ENCODE measurements around the gene PDE4D.
"Not testable (repeated sequence)": the region's sequence is repeated elsewhere in the genome, so short reads cannot be mapped to it uniquely, and the experiment has no call there.

Gene PDE4D

GRCh38 chr5:58974601-58975000, 918.9 kb downstream of the PDE4D start:
- DNase-seq, result no peak

DNA sequence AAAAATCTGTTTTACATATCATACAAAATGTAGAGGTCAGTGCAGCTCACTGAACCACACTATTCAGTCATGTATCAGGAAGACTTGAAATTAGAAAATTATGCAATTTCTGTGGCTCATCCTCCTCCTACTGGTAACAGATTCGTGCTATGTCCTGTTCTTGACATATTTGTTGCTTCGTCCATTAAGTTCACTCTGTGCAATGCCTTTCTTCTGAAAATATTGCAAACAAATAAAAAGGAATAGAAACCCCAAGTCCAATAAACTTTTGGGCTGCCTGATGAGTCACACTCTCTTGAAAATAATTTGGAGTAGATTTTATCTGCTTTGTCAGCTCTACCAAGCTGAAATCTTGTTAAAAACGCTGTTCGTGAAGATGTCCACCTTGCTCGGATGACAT, 919.4 kb downstream of the PDE4D start:
- no peak for DNase-seq

GRCh38 chr5:58972301-58972700, 921.2 kb downstream of the PDE4D start:
- DNase-seq, result no peak

- no peak for DNase-seq
Observed at GRCh38 chr5:58970766-58971165, 922.8 kb downstream of the PDE4D start.

DNA sequence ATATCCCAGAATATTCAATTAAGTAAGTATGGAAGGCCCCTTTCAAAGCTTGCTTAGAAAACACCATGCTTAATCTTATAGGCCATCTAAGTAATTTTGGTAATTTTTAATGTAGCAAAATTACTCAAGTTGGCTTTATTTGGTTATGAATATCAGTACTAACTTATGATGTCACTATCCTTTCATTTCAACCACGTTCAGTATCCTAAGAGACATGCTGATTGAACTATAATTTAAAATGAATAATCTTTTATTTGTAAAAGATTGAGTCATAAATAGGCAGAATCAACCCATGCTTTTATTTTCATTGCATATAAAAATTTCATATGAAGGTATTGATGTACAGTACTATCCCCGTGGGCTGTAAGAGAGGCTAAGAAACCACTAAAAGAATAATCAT, 923.7 kb downstream of the PDE4D start:
- no peak for DNase-seq

DNA sequence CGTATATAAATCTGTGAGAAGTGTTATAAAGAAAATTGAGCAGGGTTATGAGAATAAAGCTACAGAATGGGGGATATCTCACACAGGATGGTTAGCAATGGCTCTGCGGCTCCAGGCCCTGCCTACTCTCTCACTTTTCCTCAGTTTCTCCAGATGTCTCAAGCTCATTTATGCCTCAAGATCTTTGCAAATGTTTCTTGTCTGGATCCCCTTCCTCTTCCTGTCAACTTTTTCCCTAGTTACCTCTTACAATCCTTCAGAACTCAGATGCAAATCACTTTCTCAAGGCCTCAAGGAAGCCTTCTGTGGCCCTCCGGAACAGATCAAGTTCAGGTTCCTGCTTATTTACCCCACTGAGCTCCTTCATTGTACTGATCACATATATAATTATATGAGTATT, 924.3 kb downstream of the PDE4D start:
- no peak for DNase-seq

DNA sequence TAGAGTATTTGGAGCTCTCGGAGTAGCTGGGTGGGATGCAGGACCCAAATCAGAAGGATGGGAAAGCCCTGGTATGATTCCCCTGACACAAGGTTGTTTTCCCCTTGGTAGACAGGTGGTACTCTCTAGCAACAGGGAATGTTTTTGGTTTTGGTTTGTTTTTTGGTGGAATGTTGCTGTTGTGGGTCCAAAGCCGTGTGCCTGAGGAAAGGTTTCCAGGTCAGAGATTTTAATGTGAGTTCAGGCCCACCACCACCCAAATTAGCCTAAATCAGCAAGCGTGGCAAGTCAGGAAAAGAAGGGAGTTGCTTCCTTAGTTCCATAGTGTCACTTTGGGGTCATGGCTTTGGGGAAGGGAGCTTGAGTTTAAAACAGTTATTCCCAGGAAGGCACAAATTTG, 925.2 kb downstream of the PDE4D start:
- no peak for DNase-seq

DNA sequence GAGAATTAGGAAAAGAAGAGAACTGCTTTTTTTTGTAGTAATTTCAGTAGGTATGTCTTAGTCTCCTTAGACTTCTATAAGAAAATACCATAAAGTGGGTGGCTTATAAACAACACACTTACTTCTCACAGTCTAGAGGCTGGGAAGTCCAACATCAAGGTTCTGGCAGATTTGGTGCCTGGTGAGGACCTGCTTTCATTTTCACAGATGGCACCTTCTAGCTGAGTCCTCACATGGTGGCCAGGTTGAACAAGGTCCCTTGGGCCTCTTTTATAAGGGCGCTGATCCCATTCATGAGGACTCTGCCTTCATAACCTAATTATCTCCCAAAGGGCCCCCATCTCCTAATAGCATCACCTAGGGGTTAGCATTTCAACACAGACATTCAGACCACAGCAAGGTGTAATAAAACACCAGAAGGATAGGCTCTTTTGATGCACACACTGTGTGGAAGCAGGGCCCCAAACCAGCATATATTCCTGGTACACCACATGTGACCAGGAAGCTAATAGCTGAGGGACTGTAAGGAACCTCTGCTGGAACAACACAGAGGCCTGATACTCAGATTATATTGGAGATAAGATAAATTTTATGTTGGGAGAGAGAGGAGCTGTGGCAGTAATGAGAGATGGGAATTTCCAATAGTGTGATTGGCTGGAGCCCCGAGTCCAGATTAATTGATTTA, 925.8 kb downstream of the PDE4D start:
- DNase-seq, result no peak

GRCh38 chr5:58965677-58966414, 927.7 kb downstream of the PDE4D start:
- DNase-seq, result no peak

DNA sequence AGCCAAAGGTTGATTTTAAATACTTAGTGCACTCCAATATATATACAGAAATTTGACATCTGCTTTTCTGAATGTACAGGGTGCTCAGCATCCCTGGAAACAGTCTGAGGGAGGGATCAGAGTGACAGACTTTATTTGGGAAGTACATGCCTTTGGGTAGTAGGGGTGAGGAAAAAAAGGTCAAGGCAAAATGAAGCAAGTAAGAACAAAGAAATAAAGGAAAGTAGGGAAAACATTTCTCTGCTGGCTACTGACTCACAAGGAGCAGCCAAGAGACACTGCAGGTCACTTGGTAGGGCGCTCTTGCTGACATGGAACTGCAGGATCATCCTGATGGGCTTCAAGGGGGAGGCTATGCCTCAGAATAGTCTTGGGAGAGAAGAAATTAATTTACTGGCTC, 929.7 kb downstream of the PDE4D start:
- no peak for DNase-seq

DNA sequence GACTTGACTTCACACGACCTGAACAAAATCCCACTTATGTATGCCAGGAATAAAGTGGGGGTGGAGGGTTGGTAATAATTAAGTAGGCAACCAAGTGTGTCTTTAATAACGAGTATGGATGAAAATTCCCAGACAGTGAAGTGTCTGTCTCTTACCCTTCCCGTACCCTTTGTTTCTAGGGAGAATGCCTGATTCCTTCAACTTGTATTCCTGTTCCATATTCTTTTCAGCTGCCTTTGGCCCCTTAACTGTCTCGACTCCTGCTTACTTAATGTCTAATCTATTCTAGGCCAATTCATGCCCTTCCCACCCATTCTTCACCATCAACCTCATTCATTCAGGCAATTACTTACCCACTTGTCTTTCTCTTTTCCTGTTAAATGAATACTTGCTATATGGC, 930.2 kb downstream of the PDE4D start:
- no peak for DNase-seq

DNA sequence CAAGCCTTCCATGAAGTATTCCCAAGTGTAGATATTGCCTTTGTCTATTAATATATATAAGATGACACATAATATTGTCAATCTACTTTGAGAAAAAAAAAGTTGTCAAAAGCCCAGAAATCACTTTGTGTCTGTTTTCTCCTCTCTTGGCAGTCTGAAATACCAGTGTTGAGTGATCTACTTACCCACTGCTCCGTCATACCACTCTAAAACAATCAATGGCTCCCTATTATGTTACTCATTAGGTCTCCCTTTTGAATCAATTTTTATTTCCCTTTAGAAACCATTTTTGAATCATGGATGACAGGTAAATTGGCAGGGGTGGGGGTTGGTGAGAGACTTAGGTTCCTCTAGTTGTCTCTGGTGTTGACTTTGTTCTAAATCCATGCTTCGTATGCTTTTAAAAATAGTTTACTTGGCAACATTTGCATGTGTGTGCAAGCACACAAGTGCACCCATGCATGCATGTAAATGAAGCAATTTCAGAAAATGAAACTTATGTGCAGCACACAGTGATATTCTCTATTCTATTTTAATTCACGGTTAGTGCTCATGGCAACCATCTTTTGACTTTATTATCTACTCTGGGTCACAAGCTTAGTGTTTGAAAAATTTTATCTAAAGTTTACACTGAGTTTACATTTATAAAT, 931.8 kb downstream of the PDE4D start:
- DNase-seq, result no peak

DNA sequence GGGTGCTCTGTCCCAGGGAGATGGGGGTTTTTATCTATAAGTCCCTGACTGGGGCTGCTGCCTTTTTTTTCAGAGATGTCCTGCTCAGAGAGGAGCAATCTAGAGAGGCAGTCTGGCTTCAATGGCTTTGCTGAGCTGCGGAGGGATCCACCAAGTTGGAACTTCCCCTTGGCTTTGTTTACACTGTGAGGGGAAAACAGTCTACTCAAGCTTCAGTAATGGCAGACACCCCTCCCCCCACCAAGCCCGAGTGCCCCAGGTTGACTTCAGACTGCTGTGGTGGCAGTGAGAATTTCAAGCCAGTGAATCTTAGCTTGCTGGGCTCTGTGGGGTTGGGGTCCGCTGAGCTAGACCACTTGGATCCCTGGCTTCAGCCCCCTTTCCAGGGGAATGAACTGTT, 934.8 kb downstream of the PDE4D start:
- no peak for DNase-seq

DNA sequence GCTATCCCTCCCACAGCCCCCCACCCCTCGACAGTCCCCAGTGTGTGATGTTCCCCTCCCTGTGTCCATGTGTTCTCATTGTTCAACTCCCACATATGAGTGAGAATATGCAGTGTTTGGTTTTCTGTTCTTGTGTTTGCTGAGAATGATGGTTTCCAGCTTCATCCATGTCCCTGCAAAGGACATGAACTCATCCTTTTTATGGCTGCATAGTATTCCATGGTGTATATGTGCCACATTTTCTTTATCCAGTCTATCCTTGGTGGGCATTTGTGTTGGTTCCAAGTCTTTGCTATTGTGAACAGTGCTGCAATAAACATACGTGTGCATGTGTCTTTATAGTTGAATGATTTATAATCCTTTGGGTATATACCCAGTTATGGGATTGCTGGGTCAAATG, 940.3 kb downstream of the PDE4D start:
- DNase-seq, result not testable (repeated sequence)

DNA sequence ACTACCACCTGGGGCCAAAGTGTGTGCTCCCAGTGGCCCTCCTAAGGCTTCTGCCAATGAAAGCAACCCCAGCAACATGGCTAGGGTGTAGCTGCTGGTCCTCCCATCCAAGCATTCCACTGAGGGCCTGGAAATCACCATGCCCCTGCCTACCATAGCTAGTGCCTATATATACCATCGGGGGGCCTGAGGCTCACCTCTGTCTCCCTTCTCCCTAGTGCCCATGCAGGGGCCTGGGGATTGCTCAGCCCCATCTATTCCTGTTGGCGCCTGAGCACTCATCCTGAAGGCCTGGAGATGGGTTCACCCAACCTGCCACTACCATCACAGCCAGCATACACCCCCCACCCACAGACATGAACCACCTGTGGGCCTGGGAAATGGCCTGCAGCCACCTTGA, 943.3 kb downstream of the PDE4D start:
- DNase-seq, result no peak

GRCh38 chr5:58946230-58946629, 947.3 kb downstream of the PDE4D start:
- no peak for DNase-seq

GRCh38 chr5:58944221-58944620, 949.3 kb downstream of the PDE4D start:
- DNase-seq, result no peak

GRCh38 chr5:58940446-58940845, 953.1 kb downstream of the PDE4D start:
- no peak for DNase-seq

DNA sequence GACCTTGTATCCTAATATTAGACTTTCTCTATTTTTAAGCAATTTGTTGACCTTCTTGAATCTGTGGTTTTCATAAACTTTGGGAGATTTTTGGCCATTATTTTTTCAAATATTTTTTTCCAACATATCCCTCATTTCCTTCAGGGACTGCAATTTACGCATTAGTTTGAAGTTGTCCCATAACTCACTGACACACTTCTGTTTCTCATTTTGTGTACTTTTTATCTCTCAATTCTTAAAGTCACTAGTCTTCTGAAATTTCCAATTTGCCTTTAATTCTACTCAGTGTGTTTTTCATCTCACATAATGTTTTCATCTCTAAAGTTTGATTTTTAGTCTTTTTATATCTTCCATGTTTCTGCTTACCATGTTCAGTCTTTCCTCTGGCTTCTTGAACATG, 953.9 kb downstream of the PDE4D start:
- DNase-seq, result no peak

DNA sequence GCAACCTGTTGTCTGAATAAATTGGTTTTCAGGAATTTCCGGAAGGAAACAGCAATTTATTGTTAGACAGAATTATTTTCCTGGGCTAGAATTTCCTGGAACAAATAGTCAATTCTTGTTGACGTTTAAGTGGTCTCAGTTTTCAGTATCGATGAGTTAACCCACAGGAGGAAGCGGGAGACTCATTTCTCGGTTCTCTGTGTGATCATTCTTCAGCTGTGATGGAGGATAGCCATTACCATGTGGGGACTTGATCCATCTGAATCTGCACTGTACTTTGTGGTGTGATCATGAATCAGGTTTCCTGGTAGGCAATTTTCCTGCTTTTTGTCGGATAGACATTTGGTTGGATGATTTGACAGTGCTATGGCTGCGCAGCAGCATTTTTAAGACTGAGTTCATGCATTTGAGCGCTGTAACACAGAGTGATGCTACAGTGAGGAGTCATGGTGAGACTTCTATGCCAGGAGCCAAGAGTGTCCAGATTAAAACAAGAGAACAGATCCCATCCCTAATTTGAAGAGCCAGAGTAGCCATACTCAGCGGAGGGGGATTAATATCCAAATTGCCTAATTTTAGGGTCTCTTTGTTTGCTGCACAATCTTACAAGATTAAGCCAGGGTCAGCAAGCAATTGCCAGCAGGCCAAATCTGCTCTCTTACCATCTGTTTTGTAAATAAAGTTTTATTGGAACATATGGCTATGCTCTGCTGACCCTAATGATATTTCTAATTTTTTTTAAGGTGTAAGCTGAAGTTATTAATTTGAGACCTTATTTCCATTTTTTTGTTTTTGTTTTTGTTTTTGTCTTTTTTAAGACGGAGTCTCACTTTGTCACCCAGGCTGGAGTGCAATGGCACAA, 954.7 kb downstream of the PDE4D start:
- no peak for DNase-seq

- no peak for DNase-seq
Observed at GRCh38 chr5:58937031-58937681, 956.4 kb downstream of the PDE4D start.

GRCh38 chr5:58934629-58935097, 958.9 kb downstream of the PDE4D start:
- DNase-seq, result no peak

All from activated CD4-positive, alpha-beta T cell treated with anti-CD3 and anti-CD28 coated beads, Interleukin-2, amount 50 U/mL, for 1 hour (primary cell).